GM23338 (cell line): ENCODE measurements around the gene MBD1. TPM values are rescaled to one million over a fixed set of nuclear protein-coding genes. Genes with fewer than 3 reads are reported as not detected.

Source experiments
- ATAC-seq: fragments of 200-7000 bp; cut with Tn5 transposase; 3 replicates; pipeline ENCODE4 v1.9.1; 2020
- DNase-seq: peaks from one replicate; pipeline ENCODE4 v3.0.0-alpha.2; 2015; ENCODE audit warnings: low spot score
- H2AFZ ChIP-seq: fragments of 200-600 bp; sonication (generic); 2 replicates; pipeline ENCODE4 v1.8.0; 2016; ENCODE audit warnings: antibody characterized with exemption, mild to moderate bottlenecking, moderate library complexity
- H3F3A ChIP-seq: fragments of 200-600 bp; sonication (generic); replicated peaks from 2 replicates; pipeline ENCODE4 v1.8.0; 2017; ENCODE audit warnings: antibody characterized with exemption, mixed run types, low read depth
- H3K27ac ChIP-seq: fragments of 200-600 bp; sonication (generic); 2 replicates; pipeline ENCODE4 v1.6.1; 2016; ENCODE audit warnings: low read depth
- H3K27me3 ChIP-seq: fragments of 200-600 bp; sonication (generic); 2 replicates; pipeline ENCODE4 v1.8.0; 2016; ENCODE audit warnings: mild to moderate bottlenecking, mixed run types, moderate library complexity; ENCODE audit not compliant: insufficient read depth
- H3K36me3 ChIP-seq: fragments of 200-600 bp; sonication (generic); 2 replicates; pipeline ENCODE4 v1.8.0; 2016; ENCODE audit warnings: mild to moderate bottlenecking; ENCODE audit not compliant: insufficient read depth
- H3K4me1 ChIP-seq: fragments of 200-600 bp; sonication (generic); 2 replicates; pipeline ENCODE4 v1.8.0; 2016; ENCODE audit warnings: mild to moderate bottlenecking, moderate library complexity; ENCODE audit not compliant: insufficient read depth
- H3K4me2 ChIP-seq: fragments of 200-600 bp; sonication (generic); 2 replicates; pipeline ENCODE4 v1.7.1; 2017; ENCODE audit warnings: mixed run types
- H3K4me3 ChIP-seq: fragments of 200-600 bp; sonication (generic); 2 replicates; pipeline ENCODE4 v1.6.1; 2016; ENCODE audit warnings: mixed run types
- H3K79me2 ChIP-seq: fragments of 200-600 bp; sonication (generic); replicated peaks from 2 replicates; pipeline ENCODE4 v1.8.0; 2017; ENCODE audit warnings: mild to moderate bottlenecking; ENCODE audit not compliant: insufficient read depth
- H3K9me2 ChIP-seq: fragments of 200-600 bp; sonication (generic); 2 replicates; pipeline ENCODE4 v1.8.0; 2017; ENCODE audit not compliant: insufficient read depth
- H4K20me1 ChIP-seq: fragments of 200-600 bp; sonication (generic); replicated peaks from 2 replicates; pipeline ENCODE4 v1.8.0; 2017; ENCODE audit warnings: mild to moderate bottlenecking; ENCODE audit not compliant: insufficient read depth
- H3K27ac Mint-ChIP-seq: 2 replicates; pipeline ENCODE4 v1.8.0; 2020; ENCODE audit warnings: inconsistent platforms, mild to moderate bottlenecking, moderate library complexity, mixed read lengths
- H3K27me3 Mint-ChIP-seq: 3 replicates; pipeline ENCODE4 v1.8.0; 2022; ENCODE audit warnings: low read depth, mild to moderate bottlenecking, moderate library complexity, mixed read lengths, inconsistent platforms; ENCODE audit not compliant: insufficient read depth, poor library complexity
- H3K36me3 Mint-ChIP-seq: 3 replicates; pipeline ENCODE4 v1.8.0; 2021; ENCODE audit warnings: low read depth, mild to moderate bottlenecking, inconsistent platforms, moderate library complexity, mixed read lengths
- H3K4me1 Mint-ChIP-seq: 3 replicates; pipeline ENCODE4 v1.8.0; 2020; ENCODE audit warnings: mild to moderate bottlenecking, inconsistent platforms, mixed read lengths
- H3K4me3 Mint-ChIP-seq: 3 replicates; pipeline ENCODE4 v1.8.0; 2021; ENCODE audit warnings: moderate library complexity, mild to moderate bottlenecking, inconsistent platforms, mixed read lengths
- H3K9me3 Mint-ChIP-seq: 3 replicates; pipeline ENCODE4 v1.8.0; 2020; ENCODE audit warnings: moderate library complexity, mild to moderate bottlenecking, inconsistent platforms, mixed read lengths
- NANOG ChIP-seq: IDR thresholded peaks from 2 replicates; pipeline ENCODE4 v1.6.1; 2016; ENCODE audit warnings: antibody characterized with exemption, borderline replicate concordance
- POLR2AphosphoS5 ChIP-seq: IDR thresholded peaks from 2 replicates; pipeline ENCODE4 v1.6.1; 2016; ENCODE audit warnings: antibody characterized with exemption, low read depth
- STAT1 ChIP-seq: IDR thresholded peaks from one replicate; pipeline ENCODE4 v1.6.1; 2016; ENCODE audit warnings: antibody characterized with exemption; ENCODE audit not compliant: unreplicated experiment
- polyA plus RNA-seq: library from polyadenylated mRNA; unstranded; fragments of >200 nt; fragmentation: Nextera tagmentation; extraction: Ambion mirVana; gene quantifications from 2 replicates; pipeline ENCODE4 v1.2.1, GENCODE V29; 2016
- total RNA-seq: library from RNA; depleted of rRNA; stranded (reverse); fragments of >200 nt; shearing (Covaris generic); gene quantifications from 2 replicates; pipeline ENCODE4 v1.2.3, GENCODE V29; 2014
- TF ChIP-seq, protein P1 (sequence below): IDR thresholded peaks from one replicate; pipeline ENCODE4 v1.6.1; 2018; ENCODE audit warnings: antibody characterized with exemption; ENCODE audit not compliant: unreplicated experiment
- TF ChIP-seq, protein P2 (sequence below): fragments of 250-450 bp; sonication (Bioruptor Pico); IDR thresholded peaks from 2 replicates; pipeline ENCODE4 v1.5.0; 2020; ENCODE audit warnings: mild to moderate bottlenecking, moderate library complexity

Gene MBD1
- total and polyA plus RNA-seq, 2 experiments from 2014 or later, result 17.0 to 43.5 TPM

- H3K27me3 Mint-ChIP-seq, result peaks cover 11% of the 10 kb centered on the region
- Histone ChIP-seq H3K36me3 (no peaks in the 10 kb centered on the region), H3K4me1 (peaks cover 5% of the 10 kb centered on the region; the same call in 1 of the 2 replicates), H2AFZ (peak overlapping the region; percentile 77), H3K9me2 (no peaks in the 10 kb centered on the region), H3K4me3 (peak overlapping the region; percentile 59), H3K79me2 (no peaks in the 10 kb centered on the region), H3K4me2 (peak overlapping the region; percentile 69), H3K27ac (no peak overlapping the region), H3F3A (no peaks in the 10 kb centered on the region), H3K27me3 (peaks cover 44% of the 10 kb centered on the region), H4K20me1 (no peaks in the 10 kb centered on the region)
- TF ChIP-seq, protein P1, sequence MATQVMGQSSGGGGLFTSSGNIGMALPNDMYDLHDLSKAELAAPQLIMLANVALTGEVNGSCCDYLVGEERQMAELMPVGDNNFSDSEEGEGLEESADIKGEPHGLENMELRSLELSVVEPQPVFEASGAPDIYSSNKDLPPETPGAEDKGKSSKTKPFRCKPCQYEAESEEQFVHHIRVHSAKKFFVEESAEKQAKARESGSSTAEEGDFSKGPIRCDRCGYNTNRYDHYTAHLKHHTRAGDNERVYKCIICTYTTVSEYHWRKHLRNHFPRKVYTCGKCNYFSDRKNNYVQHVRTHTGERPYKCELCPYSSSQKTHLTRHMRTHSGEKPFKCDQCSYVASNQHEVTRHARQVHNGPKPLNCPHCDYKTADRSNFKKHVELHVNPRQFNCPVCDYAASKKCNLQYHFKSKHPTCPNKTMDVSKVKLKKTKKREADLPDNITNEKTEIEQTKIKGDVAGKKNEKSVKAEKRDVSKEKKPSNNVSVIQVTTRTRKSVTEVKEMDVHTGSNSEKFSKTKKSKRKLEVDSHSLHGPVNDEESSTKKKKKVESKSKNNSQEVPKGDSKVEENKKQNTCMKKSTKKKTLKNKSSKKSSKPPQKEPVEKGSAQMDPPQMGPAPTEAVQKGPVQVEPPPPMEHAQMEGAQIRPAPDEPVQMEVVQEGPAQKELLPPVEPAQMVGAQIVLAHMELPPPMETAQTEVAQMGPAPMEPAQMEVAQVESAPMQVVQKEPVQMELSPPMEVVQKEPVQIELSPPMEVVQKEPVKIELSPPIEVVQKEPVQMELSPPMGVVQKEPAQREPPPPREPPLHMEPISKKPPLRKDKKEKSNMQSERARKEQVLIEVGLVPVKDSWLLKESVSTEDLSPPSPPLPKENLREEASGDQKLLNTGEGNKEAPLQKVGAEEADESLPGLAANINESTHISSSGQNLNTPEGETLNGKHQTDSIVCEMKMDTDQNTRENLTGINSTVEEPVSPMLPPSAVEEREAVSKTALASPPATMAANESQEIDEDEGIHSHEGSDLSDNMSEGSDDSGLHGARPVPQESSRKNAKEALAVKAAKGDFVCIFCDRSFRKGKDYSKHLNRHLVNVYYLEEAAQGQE, result no peak
- TF ChIP-seq STAT1 (no peak), POLR2AphosphoS5 (no peak), NANOG (no peak)
- TF ChIP-seq, protein P2, sequence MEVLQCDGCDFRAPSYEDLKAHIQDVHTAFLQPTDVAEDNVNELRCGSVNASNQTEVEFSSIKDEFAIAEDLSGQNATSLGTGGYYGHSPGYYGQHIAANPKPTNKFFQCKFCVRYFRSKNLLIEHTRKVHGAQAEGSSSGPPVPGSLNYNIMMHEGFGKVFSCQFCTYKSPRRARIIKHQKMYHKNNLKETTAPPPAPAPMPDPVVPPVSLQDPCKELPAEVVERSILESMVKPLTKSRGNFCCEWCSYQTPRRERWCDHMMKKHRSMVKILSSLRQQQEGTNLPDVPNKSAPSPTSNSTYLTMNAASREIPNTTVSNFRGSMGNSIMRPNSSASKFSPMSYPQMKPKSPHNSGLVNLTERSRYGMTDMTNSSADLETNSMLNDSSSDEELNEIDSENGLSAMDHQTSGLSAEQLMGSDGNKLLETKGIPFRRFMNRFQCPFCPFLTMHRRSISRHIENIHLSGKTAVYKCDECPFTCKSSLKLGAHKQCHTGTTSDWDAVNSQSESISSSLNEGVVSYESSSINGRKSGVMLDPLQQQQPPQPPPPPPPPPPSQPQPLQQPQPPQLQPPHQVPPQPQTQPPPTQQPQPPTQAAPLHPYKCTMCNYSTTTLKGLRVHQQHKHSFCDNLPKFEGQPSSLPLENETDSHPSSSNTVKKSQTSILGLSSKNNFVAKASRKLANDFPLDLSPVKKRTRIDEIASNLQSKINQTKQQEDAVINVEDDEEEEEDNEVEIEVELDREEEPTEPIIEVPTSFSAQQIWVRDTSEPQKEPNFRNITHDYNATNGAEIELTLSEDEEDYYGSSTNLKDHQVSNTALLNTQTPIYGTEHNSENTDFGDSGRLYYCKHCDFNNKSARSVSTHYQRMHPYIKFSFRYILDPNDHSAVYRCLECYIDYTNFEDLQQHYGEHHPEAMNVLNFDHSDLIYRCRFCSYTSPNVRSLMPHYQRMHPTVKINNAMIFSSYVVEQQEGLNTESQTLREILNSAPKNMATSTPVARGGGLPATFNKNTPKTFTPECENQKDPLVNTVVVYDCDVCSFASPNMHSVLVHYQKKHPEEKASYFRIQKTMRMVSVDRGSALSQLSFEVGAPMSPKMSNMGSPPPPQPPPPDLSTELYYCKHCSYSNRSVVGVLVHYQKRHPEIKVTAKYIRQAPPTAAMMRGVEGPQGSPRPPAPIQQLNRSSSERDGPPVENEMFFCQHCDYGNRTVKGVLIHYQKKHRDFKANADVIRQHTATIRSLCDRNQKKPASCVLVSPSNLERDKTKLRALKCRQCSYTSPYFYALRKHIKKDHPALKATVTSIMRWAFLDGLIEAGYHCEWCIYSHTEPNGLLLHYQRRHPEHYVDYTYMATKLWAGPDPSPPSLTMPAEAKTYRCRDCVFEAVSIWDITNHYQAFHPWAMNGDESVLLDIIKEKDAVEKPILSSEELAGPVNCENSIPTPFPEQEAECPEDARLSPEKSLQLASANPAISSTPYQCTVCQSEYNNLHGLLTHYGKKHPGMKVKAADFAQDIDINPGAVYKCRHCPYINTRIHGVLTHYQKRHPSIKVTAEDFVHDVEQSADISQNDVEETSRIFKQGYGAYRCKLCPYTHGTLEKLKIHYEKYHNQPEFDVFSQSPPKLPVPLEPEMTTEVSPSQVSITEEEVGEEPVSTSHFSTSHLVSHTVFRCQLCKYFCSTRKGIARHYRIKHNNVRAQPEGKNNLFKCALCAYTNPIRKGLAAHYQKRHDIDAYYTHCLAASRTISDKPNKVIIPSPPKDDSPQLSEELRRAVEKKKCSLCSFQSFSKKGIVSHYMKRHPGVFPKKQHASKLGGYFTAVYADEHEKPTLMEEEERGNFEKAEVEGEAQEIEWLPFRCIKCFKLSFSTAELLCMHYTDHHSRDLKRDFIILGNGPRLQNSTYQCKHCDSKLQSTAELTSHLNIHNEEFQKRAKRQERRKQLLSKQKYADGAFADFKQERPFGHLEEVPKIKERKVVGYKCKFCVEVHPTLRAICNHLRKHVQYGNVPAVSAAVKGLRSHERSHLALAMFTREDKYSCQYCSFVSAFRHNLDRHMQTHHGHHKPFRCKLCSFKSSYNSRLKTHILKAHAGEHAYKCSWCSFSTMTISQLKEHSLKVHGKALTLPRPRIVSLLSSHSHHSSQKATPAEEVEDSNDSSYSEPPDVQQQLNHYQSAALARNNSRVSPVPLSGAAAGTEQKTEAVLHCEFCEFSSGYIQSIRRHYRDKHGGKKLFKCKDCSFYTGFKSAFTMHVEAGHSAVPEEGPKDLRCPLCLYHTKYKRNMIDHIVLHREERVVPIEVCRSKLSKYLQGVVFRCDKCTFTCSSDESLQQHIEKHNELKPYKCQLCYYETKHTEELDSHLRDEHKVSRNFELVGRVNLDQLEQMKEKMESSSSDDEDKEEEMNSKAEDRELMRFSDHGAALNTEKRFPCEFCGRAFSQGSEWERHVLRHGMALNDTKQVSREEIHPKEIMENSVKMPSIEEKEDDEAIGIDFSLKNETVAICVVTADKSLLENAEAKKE (CRISPR knock-in tag), result no peak
- H3K4me3 Mint-ChIP-seq, result peak overlapping the region; percentile 79
- peaks cover 4% of the 10 kb centered on the region; the same call in 1 of the 3 replicates for H3K9me3 Mint-ChIP-seq
- H3K4me1 Mint-ChIP-seq, result no peaks in the 10 kb centered on the region
- H3K27ac Mint-ChIP-seq, result no peak overlapping the region
- DNase-seq (peak; percentile 98), ATAC-seq (peak; percentile 99)
- H3K36me3 Mint-ChIP-seq, result no peaks in the 10 kb centered on the region
Measured at GRCh38 chr18:50307738-50308470, 26.6 kb upstream of the MBD1 start.
